Neural cell (in vitro differentiated cells): Measurements from ENCODE around the gene DOK4.

Experiments used
- POLR2AphosphoS5 ChIP-seq: IDR thresholded peaks from 2 replicates; pipeline ENCODE4 v1.6.1; 2012
- TF ChIP-seq, protein P1 (sequence below): fragments of 450-650 bp; IDR thresholded peaks from 2 replicates; pipeline ENCODE4 v1.5.1; 2014; ENCODE audit warnings: antibody characterized with exemption, mild to moderate bottlenecking, moderate library complexity; ENCODE audit not compliant: poor library complexity, severe bottlenecking

DNA sequence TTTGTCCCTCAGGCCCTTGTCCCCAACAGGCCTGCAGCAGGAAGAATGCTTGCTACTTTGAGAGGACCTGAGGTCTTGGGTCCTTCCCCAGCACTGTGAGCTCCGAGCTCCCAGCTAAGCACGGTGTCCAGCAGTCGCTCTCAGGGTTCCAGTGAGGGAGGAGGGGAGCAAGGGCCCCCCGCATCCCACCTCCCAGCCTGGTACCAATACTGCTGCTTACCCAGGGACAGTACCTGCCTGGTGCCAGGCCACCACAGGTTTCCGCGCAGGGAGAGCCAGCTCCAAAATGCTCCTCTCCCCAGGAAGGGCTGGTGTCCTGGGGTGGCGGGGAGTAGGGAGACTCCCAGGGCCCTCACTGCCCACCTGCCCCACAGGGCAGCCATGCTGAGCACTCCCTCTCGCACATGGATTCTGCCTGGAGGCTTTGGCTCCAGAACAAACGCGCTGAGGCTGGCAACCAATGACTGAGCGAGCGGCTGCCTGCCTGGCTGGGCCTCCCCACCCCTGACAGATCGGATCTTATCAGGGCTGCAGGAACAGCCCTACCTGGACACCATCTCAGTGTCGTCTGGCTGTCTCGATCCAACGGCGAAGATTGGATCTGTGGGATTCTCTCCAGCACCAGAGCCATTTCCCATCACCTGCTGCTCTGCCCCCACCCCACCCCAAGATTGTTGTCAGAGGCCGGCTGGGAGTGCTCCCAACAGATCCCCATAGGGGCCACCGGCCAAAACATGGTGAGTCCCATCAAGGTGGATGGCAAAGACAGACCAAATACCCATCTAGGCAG lies 2.4 kb downstream of the DOK4 start:
- TF ChIP-seq POLR2AphosphoS5, result no peak
- TF ChIP-seq, protein P1, sequence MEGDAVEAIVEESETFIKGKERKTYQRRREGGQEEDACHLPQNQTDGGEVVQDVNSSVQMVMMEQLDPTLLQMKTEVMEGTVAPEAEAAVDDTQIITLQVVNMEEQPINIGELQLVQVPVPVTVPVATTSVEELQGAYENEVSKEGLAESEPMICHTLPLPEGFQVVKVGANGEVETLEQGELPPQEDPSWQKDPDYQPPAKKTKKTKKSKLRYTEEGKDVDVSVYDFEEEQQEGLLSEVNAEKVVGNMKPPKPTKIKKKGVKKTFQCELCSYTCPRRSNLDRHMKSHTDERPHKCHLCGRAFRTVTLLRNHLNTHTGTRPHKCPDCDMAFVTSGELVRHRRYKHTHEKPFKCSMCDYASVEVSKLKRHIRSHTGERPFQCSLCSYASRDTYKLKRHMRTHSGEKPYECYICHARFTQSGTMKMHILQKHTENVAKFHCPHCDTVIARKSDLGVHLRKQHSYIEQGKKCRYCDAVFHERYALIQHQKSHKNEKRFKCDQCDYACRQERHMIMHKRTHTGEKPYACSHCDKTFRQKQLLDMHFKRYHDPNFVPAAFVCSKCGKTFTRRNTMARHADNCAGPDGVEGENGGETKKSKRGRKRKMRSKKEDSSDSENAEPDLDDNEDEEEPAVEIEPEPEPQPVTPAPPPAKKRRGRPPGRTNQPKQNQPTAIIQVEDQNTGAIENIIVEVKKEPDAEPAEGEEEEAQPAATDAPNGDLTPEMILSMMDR, result no peak
